A549 (cell line): ENCODE measurements around the gene GBA2. TPM values are rescaled to one million over a fixed set of nuclear protein-coding genes. Genes with fewer than 3 reads are reported as not detected.

Experiments
- ATAC-seq, 2 experiments: fragments of 200-7000 bp in 1 of 2; fragments of >200 bp in 1 of 2; cut with Nextera tagmentation in 1 of 2; cut with Tn5 transposase in 1 of 2; 3 replicates each; pipeline versions ENCODE4 v1.8.0 to v1.9.1; 2018 to 2020; ENCODE audit warnings: mild to moderate bottlenecking in 1 of 2, moderate library complexity in 1 of 2
- CTCF ChIA-PET: fragments of 300-600 bp; sonication (Branson Sonifier 250); formaldehyde crosslinking; extraction: SDS; loops from one replicate; lab custom pipeline; 2021; ENCODE audit warnings: antibody characterized with exemption, inconsistent platforms; lab: Yijun Ruan, JAX
- POLR2A ChIA-PET: fragments of 350-600 bp; formaldehyde crosslinking; extraction: SDS; loops from one replicate; lab custom pipeline; 2021; ENCODE audit warnings: antibody characterized with exemption, inconsistent platforms; lab: Yijun Ruan, JAX
- DNase-seq, 2 experiments: peaks; one replicate each; pipeline versions ENCODE4 v3.0.0 to v3.0.0-alpha.2; 2011 to 2016; ENCODE audit warnings: low read depth in 1 of 2, low spot score in 1 of 2
- FAIRE-seq: peaks from 2 replicates; lab custom pipeline; 2011; peaks lifted over from hg19 to GRCh38; lab: Jason Lieb, UNC
- H3K27ac ChIP-seq, 2 experiments: fragments of >200 bp; sonication (Bioruptor Twin); formaldehyde crosslinking; 3 replicates each; pipeline ENCODE4 v1.5.1; 2016 to 2017
- H3K4me1 ChIP-seq: fragments of >200 bp; sonication (Bioruptor Twin); formaldehyde crosslinking; 3 replicates; pipeline ENCODE4 v1.6.1; 2016
- H3K4me2 ChIP-seq: fragments of >200 bp; sonication (Bioruptor Twin); formaldehyde crosslinking; 3 replicates; pipeline ENCODE4 v1.6.1; 2016
- H3K4me3 ChIP-seq: fragments of >200 bp; sonication (Bioruptor Twin); formaldehyde crosslinking; 3 replicates; pipeline ENCODE4 v1.5.1; 2016
- H3K9me3 ChIP-seq: fragments of >200 bp; sonication (Bioruptor Twin); formaldehyde crosslinking; 3 replicates; pipeline ENCODE4 v1.6.1; 2016
- CBX2 ChIP-seq: fragments of 200-600 bp; sonication (generic); IDR thresholded peaks from 2 replicates; pipeline ENCODE4 v1.6.1; 2016; ENCODE audit warnings: low read depth, mild to moderate bottlenecking, borderline replicate concordance
- E2F6 ChIP-seq: IDR thresholded peaks from 2 replicates; pipeline ENCODE4 v1.6.1; 2012; ENCODE audit warnings: low read depth, borderline replicate concordance
- EHMT2 ChIP-seq: fragments of 200-600 bp; sonication (generic); IDR thresholded peaks from 2 replicates; pipeline ENCODE4 v1.6.1; 2016; ENCODE audit warnings: antibody characterized with exemption, low read depth, mild to moderate bottlenecking, moderate library complexity
- ELK1 ChIP-seq: fragments of 150-350 bp; IDR thresholded peaks from 2 replicates; pipeline ENCODE4 v1.6.1; 2014; ENCODE audit warnings: low read depth, mild to moderate bottlenecking, low read length
- FOSB ChIP-seq: fragments of 250-450 bp; sonication (Bioruptor Pico); IDR thresholded peaks from 2 replicates; pipeline ENCODE4 v1.5.0; 2020; ENCODE audit warnings: mild to moderate bottlenecking, moderate library complexity
- HDAC2 ChIP-seq: fragments of 200-600 bp; sonication (generic); IDR thresholded peaks from 2 replicates; pipeline ENCODE4 v1.6.1; 2016
- HMGXB4 ChIP-seq: fragments of 250-450 bp; sonication (Bioruptor Pico); IDR thresholded peaks from 2 replicates; pipeline ENCODE4 v1.5.0; 2021; ENCODE audit warnings: mild to moderate bottlenecking, moderate library complexity, borderline replicate concordance
- HOXB5 ChIP-seq: fragments of 250-450 bp; sonication (Bioruptor Pico); IDR thresholded peaks from 2 replicates; pipeline ENCODE4 v1.5.0; 2020; ENCODE audit warnings: mild to moderate bottlenecking, moderate library complexity
- KDM5A ChIP-seq: fragments of 200-600 bp; sonication (generic); IDR thresholded peaks from 2 replicates; pipeline ENCODE4 v1.6.1; 2016; ENCODE audit warnings: antibody characterized with exemption, mild to moderate bottlenecking
- MAZ ChIP-seq: fragments of 150-350 bp; IDR thresholded peaks from 2 replicates; pipeline ENCODE4 v1.6.1; 2014; ENCODE audit warnings: antibody characterized with exemption, low read depth, low read length, borderline replicate concordance
- NFE2L2 ChIP-seq: fragments of 150-350 bp; conservative IDR thresholded peaks from 2 replicates; pipeline ENCODE4 v1.6.1; 2014; ENCODE audit warnings: low read length
- NPAS2 ChIP-seq: fragments of 250-450 bp; sonication (Bioruptor Pico); IDR thresholded peaks from 2 replicates; pipeline ENCODE4 v1.8.0; 2022; ENCODE audit warnings: mild to moderate bottlenecking, moderate library complexity, borderline replicate concordance
- NR3C1 ChIP-seq: fragments of >200 bp; sonication (Bioruptor Twin); formaldehyde crosslinking; IDR thresholded peaks from 3 replicates; pipeline ENCODE4 v1.6.1; 2017
- POLR2A ChIP-seq: IDR thresholded peaks from 2 replicates; pipeline ENCODE4 v1.6.1; 2012; ENCODE audit warnings: mild to moderate bottlenecking, low read length
- POLR2AphosphoS2 ChIP-seq: conservative IDR thresholded peaks from 2 replicates; pipeline ENCODE4 v1.6.1; 2012; ENCODE audit warnings: low read length, improper control_type of control experiment, inconsistent platforms
- RARB ChIP-seq: fragments of 250-450 bp; sonication (Bioruptor Pico); IDR thresholded peaks from 2 replicates; pipeline ENCODE4 v1.8.0; 2021; ENCODE audit warnings: mild to moderate bottlenecking, moderate library complexity
- REST ChIP-seq: fragments of 200-600 bp; sonication (generic); IDR thresholded peaks from 2 replicates; pipeline ENCODE4 v1.6.1; 2016; ENCODE audit warnings: antibody characterized with exemption, mild to moderate bottlenecking, moderate library complexity
- TP53 ChIP-seq: fragments of 250-450 bp; sonication (Bioruptor Pico); IDR thresholded peaks from 2 replicates; pipeline ENCODE4 v1.5.0; 2021; ENCODE audit warnings: mild to moderate bottlenecking, moderate library complexity
- USF2 ChIP-seq: fragments of 450-650 bp; IDR thresholded peaks from 2 replicates; pipeline ENCODE4 v1.6.1; 2014; ENCODE audit warnings: antibody characterized with exemption
- ZFP36 ChIP-seq: fragments of 450-650 bp; IDR thresholded peaks from 2 replicates; pipeline ENCODE4 v1.6.1; 2014; ENCODE audit warnings: borderline replicate concordance; ENCODE audit not compliant: partially characterized antibody
- WGBS: methylation state at CpG from one replicate; pipeline ENCODE4 v1.1.6; 2017; ENCODE audit errors: missing lambda C conversion rate; 5-methylcytosine and 5-hydroxymethylcytosine counted together
- polyA plus RNA-seq, 4 experiments: library from polyadenylated mRNA; depleted of rRNA in 3 of 4; stranded (reverse); fragments of >200 nt; fragmentation: RNase III in 1 of 4; extraction: RNeasy Plus Mini Kit Qiagen cat#74134 plus additional on column Dnase treatment in 1 of 4; gene quantifications; 2 replicates in 3 of 4; 3 replicates in 1 of 4; pipeline ENCODE4 v1.2.3, GENCODE V29; 2011 to 2017

The GBA2 gene
- polyA plus RNA-seq, 2 of the 4 experiments (the other 2 are of a cell fraction) = 38.9 to 40.0 TPM

- WGBS = 78% methylated on average over 6 of the region's 6 CpGs
- no peak overlapping the region for H3K27ac ChIP-seq
- DNase-seq (no peak), ATAC-seq (no peak), FAIRE-seq (no peak)
- TF ChIP-seq FOSB (CRISPR knock-in tag) (no peak), REST (no peak), NPAS2 (CRISPR knock-in tag) (no peak), NR3C1 (no peak), ZFP36 (no peak), E2F6 (no peak), RARB (CRISPR knock-in tag) (no peak)
- ChIA-PET POLR2A (interaction anchor here (0.6 to 1.0 kb wide), 3 partner anchors 14 to 1861 kb away, joined by 3 to 4 read pairs (median 3); partner anchors contain the start of gene ARHGEF39), CTCF (interaction anchor here (1.1 to 32.5 kb wide), 7 partner anchors 4 to 111 kb away, joined by 4 to 758 read pairs (median 6); partner anchors contain the start of genes CREB3, TLN1 and TPM2)
- no peaks in the 10 kb centered on the region for H3K9me3 ChIP-seq
- no peak overlapping the region for H3K4me3 ChIP-seq
- no peak overlapping the region for H3K4me2 ChIP-seq
- no peaks in the 10 kb centered on the region for H3K4me1 ChIP-seq
Measured at GRCh38 chr9:35714123-35714522, 34.9 kb downstream of the GBA2 start.

GRCh38 chr9:35713578-35713977 lies 35.5 kb downstream of the GBA2 start:
- POLR2A ChIA-PET = interaction anchor here (1.0 kb wide), 1 partner anchor 49 kb away, joined by 3 read pairs; the partner anchor contains the start of gene ARHGEF39
- H3K4me3 ChIP-seq = no peak overlapping the region
- no peak overlapping the region for H3K4me2 ChIP-seq
- WGBS = 94% methylated on average over 3 of the region's 3 CpGs
- H3K9me3 ChIP-seq = no peaks in the 10 kb centered on the region
- no peaks in the 10 kb centered on the region for H3K4me1 ChIP-seq
- TF ChIP-seq NFE2L2 (no peak), POLR2AphosphoS2 (no peak), REST (no peak), USF2 (no peak), POLR2A (no peak), CBX2 (no peak), MAZ (no peak), HOXB5 (CRISPR knock-in tag) (no peak), ELK1 (no peak), KDM5A (no peak), EHMT2 (no peak), HDAC2 (no peak), ZFP36 (no peak), HMGXB4 (CRISPR knock-in tag) (no peak), TP53 (no peak)
- ATAC-seq = no peak
- no peak for FAIRE-seq
- no peak overlapping the region for H3K27ac ChIP-seq
- CTCF ChIA-PET = interaction anchor here (1.0 to 32.5 kb wide), 7 partner anchors 4 to 110 kb away, joined by 4 to 758 read pairs (median 6); partner anchors contain the start of genes CREB3, TLN1 and TPM2
- no peak for DNase-seq
